H9 (cell line): ENCODE results near the gene SLX4IP. TPM values are rescaled to one million over a fixed set of nuclear protein-coding genes. Genes with fewer than 3 reads are reported as not detected.

Experiments
- DNase-seq: peaks from one replicate; pipeline ENCODE4 v3.0.0-alpha.2; 2017
- H2AFZ ChIP-seq: one replicate; pipeline ENCODE4 v1.6.1; 2013; ENCODE audit warnings: mild to moderate bottlenecking, low read length, control low read depth, moderate library complexity
- H2AK5ac ChIP-seq: 2 replicates; pipeline ENCODE4 v1.6.1; 2013; ENCODE audit warnings: low read length, control low read depth, mixed read lengths; ENCODE audit not compliant: insufficient read length
- H2BK120ac ChIP-seq: one replicate; pipeline ENCODE4 v1.6.1; 2013; ENCODE audit warnings: low read depth, mild to moderate bottlenecking, low read length, control low read depth, inconsistent platforms; ENCODE audit not compliant: poor library complexity, severe bottlenecking
- H2BK12ac ChIP-seq: 2 replicates; pipeline ENCODE4 v1.6.1; 2013; ENCODE audit warnings: low read length, control low read depth, mixed read lengths, low read depth; ENCODE audit not compliant: insufficient read length
- H2BK15ac ChIP-seq: 2 replicates; pipeline ENCODE4 v1.6.1; 2013; ENCODE audit warnings: low read depth, low read length, control low read depth
- H2BK20ac ChIP-seq: one replicate; pipeline ENCODE4 v1.6.1; 2013; ENCODE audit warnings: low read depth, mild to moderate bottlenecking, low read length, control low read depth, inconsistent platforms; ENCODE audit not compliant: poor library complexity, severe bottlenecking
- H2BK5ac ChIP-seq: 2 replicates; pipeline ENCODE4 v1.6.1; 2013; ENCODE audit warnings: low read length, control low read depth, mixed read lengths; ENCODE audit not compliant: insufficient read length
- H3K14ac ChIP-seq: 2 replicates; pipeline ENCODE4 v1.6.1; 2013; ENCODE audit warnings: low read length, control low read depth; ENCODE audit not compliant: insufficient read depth
- H3K18ac ChIP-seq: 2 replicates; pipeline ENCODE4 v1.6.1; 2013; ENCODE audit warnings: low read depth, mild to moderate bottlenecking, mixed read lengths, low read length, control low read depth; ENCODE audit not compliant: insufficient read length
- H3K23ac ChIP-seq: 2 replicates; pipeline ENCODE4 v1.6.1; 2013; ENCODE audit warnings: low read length, control low read depth, mixed read lengths, low read depth; ENCODE audit not compliant: insufficient read length
- H3K23me2 ChIP-seq: 2 replicates; pipeline ENCODE4 v1.6.1; 2013; ENCODE audit warnings: low read depth, mild to moderate bottlenecking, mixed read lengths, low read length, control low read depth; ENCODE audit not compliant: insufficient read length, poor library complexity, severe bottlenecking
- H3K27ac ChIP-seq: 2 replicates; pipeline ENCODE4 v1.5.1; 2013; ENCODE audit warnings: low read length, control low read depth, mixed read lengths, low read depth; ENCODE audit not compliant: insufficient read length
- H3K27me3 ChIP-seq: 2 replicates; pipeline ENCODE4 v1.6.1; 2013; ENCODE audit warnings: low read length, control low read depth, inconsistent platforms; ENCODE audit not compliant: insufficient read depth
- H3K4ac ChIP-seq: 2 replicates; pipeline ENCODE4 v1.6.1; 2013; ENCODE audit warnings: low read depth, mild to moderate bottlenecking, control low read depth, inconsistent platforms, low read length, moderate library complexity
- H3K4me1 ChIP-seq: 2 replicates; pipeline ENCODE4 v1.6.1; 2013; ENCODE audit warnings: low read length, control low read depth, inconsistent platforms; ENCODE audit not compliant: insufficient read depth
- H3K4me2 ChIP-seq: 2 replicates; pipeline ENCODE4 v1.6.1; 2013; ENCODE audit warnings: low read length, control low read depth, mixed read lengths; ENCODE audit not compliant: insufficient read length, insufficient read depth
- H3K56ac ChIP-seq: 2 replicates; pipeline ENCODE4 v1.6.1; 2013; ENCODE audit warnings: low read depth, mild to moderate bottlenecking, mixed read lengths, low read length, control low read depth; ENCODE audit not compliant: insufficient read length
- H3K79me1 ChIP-seq: 2 replicates; pipeline ENCODE4 v1.6.1; 2013; ENCODE audit warnings: low read depth, mild to moderate bottlenecking, moderate library complexity, low read length, control low read depth, inconsistent platforms; ENCODE audit not compliant: insufficient read depth, poor library complexity, severe bottlenecking
- H3K79me2 ChIP-seq: 2 replicates; pipeline ENCODE4 v1.6.1; 2013; ENCODE audit warnings: low read length, control low read depth, inconsistent platforms; ENCODE audit not compliant: insufficient read depth
- H3K9ac ChIP-seq: 2 replicates; pipeline ENCODE4 v1.6.1; 2013; ENCODE audit warnings: low read length, control low read depth, mixed read lengths; ENCODE audit not compliant: insufficient read length; ENCODE audit errors: extremely low read depth
- H3K9me3 ChIP-seq: one replicate; pipeline ENCODE4 v1.6.1; 2013; ENCODE audit warnings: low read depth, low read length, inconsistent platforms; ENCODE audit not compliant: control insufficient read depth
- H3T11ph ChIP-seq: one replicate; pipeline ENCODE4 v1.6.1; 2013; ENCODE audit warnings: mild to moderate bottlenecking, low read length, control low read depth, inconsistent platforms
- H4K20me1 ChIP-seq: one replicate; pipeline ENCODE4 v1.6.1; 2013; ENCODE audit not compliant: control insufficient read depth, insufficient read length, insufficient read depth
- H4K5ac ChIP-seq: 2 replicates; pipeline ENCODE4 v1.6.1; 2013; ENCODE audit warnings: low read depth, mild to moderate bottlenecking, mixed read lengths, low read length, control low read depth; ENCODE audit not compliant: insufficient read length
- H4K8ac ChIP-seq: replicated peaks from 2 replicates; pipeline ENCODE4 v1.6.1; 2013; ENCODE audit warnings: low read length, control low read depth, mixed read lengths, low read depth; ENCODE audit not compliant: insufficient read length
- H4K91ac ChIP-seq: 2 replicates; pipeline ENCODE4 v1.6.1; 2013; ENCODE audit warnings: low read depth, mild to moderate bottlenecking, moderate library complexity, mixed read lengths, low read length, control low read depth; ENCODE audit not compliant: insufficient read length
- H3K27ac Mint-ChIP-seq, 3 experiments: 2 replicates in 2 of 3; 3 replicates in 1 of 3; pipeline ENCODE4 v1.8.0; 2020 to 2021; ENCODE audit warnings: mixed read lengths in 3 of 3, mild to moderate bottlenecking in 1 of 3, moderate library complexity in 1 of 3
- H3K27me3 Mint-ChIP-seq: 2 replicates; pipeline ENCODE4 v1.8.0; 2021; ENCODE audit warnings: low read depth, mild to moderate bottlenecking, moderate library complexity, mixed read lengths
- H3K36me3 Mint-ChIP-seq, 3 experiments: 2 replicates in 2 of 3; 3 replicates in 1 of 3; pipeline ENCODE4 v1.8.0; 2020 to 2021; ENCODE audit warnings: low read depth in 3 of 3, mixed read lengths in 3 of 3; ENCODE audit not compliant: insufficient read depth in 1 of 3
- H3K4me1 Mint-ChIP-seq, 2 experiments: 2 replicates each; pipeline ENCODE4 v1.8.0; 2020; ENCODE audit warnings: mixed read lengths in 2 of 2
- H3K4me3 Mint-ChIP-seq, 2 experiments: 2 replicates in 1 of 2; 3 replicates in 1 of 2; pipeline ENCODE4 v1.8.0; 2020 to 2021; ENCODE audit warnings: mild to moderate bottlenecking in 2 of 2, mixed read lengths in 2 of 2, moderate library complexity in 1 of 2
- H3K9me3 Mint-ChIP-seq, 2 experiments: 2 replicates in 1 of 2; 3 replicates in 1 of 2; pipeline ENCODE4 v1.8.0; 2020; ENCODE audit warnings: mild to moderate bottlenecking in 2 of 2, mixed read lengths in 2 of 2, moderate library complexity in 1 of 2
- total RNA-seq: library from RNA; stranded (reverse); gene quantifications from 2 replicates; pipeline ENCODE4 v1.2.1, GENCODE V29; 2021
- TF ChIP-seq, protein P1 (sequence below): fragments of 200-600 bp; sonication (generic); conservative IDR thresholded peaks from 3 replicates; pipeline ENCODE4 v1.8.0; 2021; ENCODE audit warnings: antibody characterized with exemption, mild to moderate bottlenecking

Gene SLX4IP
- total RNA-seq, 1 experiment from 2014 or later = 7.9 TPM

DNA sequence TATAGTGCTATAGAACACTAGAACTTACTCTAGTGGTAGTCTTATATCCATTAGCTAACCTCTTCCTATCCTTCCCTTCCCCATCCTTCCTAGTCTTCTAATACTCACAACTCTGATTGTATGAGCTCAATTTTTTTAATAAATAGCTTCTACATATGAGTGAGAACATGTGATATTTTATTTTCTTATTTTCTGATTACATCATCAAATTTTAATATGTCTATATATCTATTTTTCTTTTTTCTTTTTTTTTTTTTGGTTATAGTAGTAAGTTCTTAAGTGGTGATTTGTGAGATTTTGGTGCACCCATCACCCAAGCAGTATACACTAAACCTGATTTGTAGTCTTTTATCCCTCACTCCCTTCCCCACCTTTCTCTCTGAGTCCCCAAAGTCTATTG is 126.2 kb downstream of the SLX4IP start:
- TF ChIP-seq, protein P1, sequence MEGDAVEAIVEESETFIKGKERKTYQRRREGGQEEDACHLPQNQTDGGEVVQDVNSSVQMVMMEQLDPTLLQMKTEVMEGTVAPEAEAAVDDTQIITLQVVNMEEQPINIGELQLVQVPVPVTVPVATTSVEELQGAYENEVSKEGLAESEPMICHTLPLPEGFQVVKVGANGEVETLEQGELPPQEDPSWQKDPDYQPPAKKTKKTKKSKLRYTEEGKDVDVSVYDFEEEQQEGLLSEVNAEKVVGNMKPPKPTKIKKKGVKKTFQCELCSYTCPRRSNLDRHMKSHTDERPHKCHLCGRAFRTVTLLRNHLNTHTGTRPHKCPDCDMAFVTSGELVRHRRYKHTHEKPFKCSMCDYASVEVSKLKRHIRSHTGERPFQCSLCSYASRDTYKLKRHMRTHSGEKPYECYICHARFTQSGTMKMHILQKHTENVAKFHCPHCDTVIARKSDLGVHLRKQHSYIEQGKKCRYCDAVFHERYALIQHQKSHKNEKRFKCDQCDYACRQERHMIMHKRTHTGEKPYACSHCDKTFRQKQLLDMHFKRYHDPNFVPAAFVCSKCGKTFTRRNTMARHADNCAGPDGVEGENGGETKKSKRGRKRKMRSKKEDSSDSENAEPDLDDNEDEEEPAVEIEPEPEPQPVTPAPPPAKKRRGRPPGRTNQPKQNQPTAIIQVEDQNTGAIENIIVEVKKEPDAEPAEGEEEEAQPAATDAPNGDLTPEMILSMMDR = no peak
- Histone ChIP-seq H4K8ac (no peak overlapping the region), H2BK20ac (no peak overlapping the region), H2AFZ (no peak overlapping the region), H2BK15ac (no peak overlapping the region), H3K56ac (no peak overlapping the region), H3K9ac (no peak overlapping the region), H3K9me3 (no peaks in the 10 kb centered on the region), H3K4me2 (no peak overlapping the region), H2BK120ac (no peak overlapping the region), H2AK5ac (no peak overlapping the region), H3K27ac (no peak overlapping the region), H3K27me3 (no peaks in the 10 kb centered on the region), H3K23me2 (no peaks in the 10 kb centered on the region), H3K79me1 (no peaks in the 10 kb centered on the region), H3K18ac (no peak overlapping the region), H4K5ac (no peak overlapping the region), H4K20me1 (no peaks in the 10 kb centered on the region), H2BK5ac (no peak overlapping the region), H3T11ph (no peak overlapping the region), H4K91ac (no peak overlapping the region), H3K14ac (no peak overlapping the region), H3K4me1 (peaks cover 4% of the 10 kb centered on the region; the same call in 1 of the 2 replicates), H3K79me2 (no peaks in the 10 kb centered on the region), H2BK12ac (no peak overlapping the region), H3K4ac (no peak overlapping the region), H3K23ac (no peak overlapping the region)
- peaks cover 0 to 4% of the 10 kb centered on the region in 2 experiments; a peak in 1 of 5 replicates for H3K9me3 Mint-ChIP-seq
- peaks cover 38 to 46% of the 10 kb centered on the region in 2 experiments for H3K4me1 Mint-ChIP-seq
- no peak for DNase-seq
- no peak overlapping the region for H3K4me3 Mint-ChIP-seq
- H3K27me3 Mint-ChIP-seq = no peaks in the 10 kb centered on the region
- H3K36me3 Mint-ChIP-seq = peaks cover 4 to 6% (median 4%) of the 10 kb centered on the region in 3 experiments
- no peak overlapping the region for H3K27ac Mint-ChIP-seq
